HFFc6 (cell line): ENCODE data around the gene MINDY2. TPM values are rescaled to one million over a fixed set of nuclear protein-coding genes. Genes with fewer than 3 reads are reported as not detected.
"Not testable (repeated sequence)": the region's sequence is repeated elsewhere in the genome, so short reads cannot be mapped to it uniquely, and the experiment has no call there.

Source experiments
- DNase-seq: peaks from one replicate; pipeline ENCODE4 v3.0.0-alpha.2; 2018
- H3K27ac Mint-ChIP-seq: 2 replicates; pipeline ENCODE4 v1.8.0; 2020; ENCODE audit warnings: mild to moderate bottlenecking, mixed read lengths
- H3K27me3 Mint-ChIP-seq: 2 replicates; pipeline ENCODE4 v1.8.0; 2021; ENCODE audit warnings: mild to moderate bottlenecking, moderate library complexity, mixed read lengths; ENCODE audit not compliant: insufficient read depth
- H3K36me3 Mint-ChIP-seq: 2 replicates; pipeline ENCODE4 v1.8.0; 2021; ENCODE audit warnings: low read depth, mixed read lengths
- H3K4me1 Mint-ChIP-seq: 2 replicates; pipeline ENCODE4 v1.8.0; 2020; ENCODE audit warnings: low read depth, mixed read lengths
- H3K4me3 Mint-ChIP-seq: 2 replicates; pipeline ENCODE4 v1.8.0; 2020; ENCODE audit warnings: mild to moderate bottlenecking, moderate library complexity, mixed read lengths
- H3K9me3 Mint-ChIP-seq: 2 replicates; pipeline ENCODE4 v1.8.0; 2020; ENCODE audit warnings: mild to moderate bottlenecking, mixed read lengths
- CTCF ChIP-seq: fragments of 200-600 bp; sonication (generic); IDR thresholded peaks from 2 replicates; pipeline ENCODE4 v1.5.0; 2021; ENCODE audit warnings: antibody characterized with exemption, mild to moderate bottlenecking
- total RNA-seq, 6 experiments: library from RNA; stranded (reverse); fragmentation: NEBNext Ultra II Directional; extraction: Animal tissue kit (Norgen Biotek cat#: 25700); gene quantifications; 2 replicates in 1 of 6; 3 replicates in 5 of 6; pipeline ENCODE4 v1.2.3, GENCODE V29; 2021

The MINDY2 gene
- total RNA-seq, 6 experiments from 2014 or later = 27.9 to 35.7 (median 29.9) TPM

- Mint-ChIP-seq H3K27ac (no peak overlapping the region), H3K36me3 (no peaks in the 10 kb centered on the region), H3K4me1 (peaks cover 8% of the 10 kb centered on the region), H3K27me3 (no peaks in the 10 kb centered on the region), H3K9me3 (no peaks in the 10 kb centered on the region), H3K4me3 (no peak overlapping the region)
- peak; percentile 61 for TF ChIP-seq CTCF
- DNase-seq = no peak
These were observed 68.4 kb downstream of the MINDY2 start for GRCh38 chr15:58839485-58839884.

DNA sequence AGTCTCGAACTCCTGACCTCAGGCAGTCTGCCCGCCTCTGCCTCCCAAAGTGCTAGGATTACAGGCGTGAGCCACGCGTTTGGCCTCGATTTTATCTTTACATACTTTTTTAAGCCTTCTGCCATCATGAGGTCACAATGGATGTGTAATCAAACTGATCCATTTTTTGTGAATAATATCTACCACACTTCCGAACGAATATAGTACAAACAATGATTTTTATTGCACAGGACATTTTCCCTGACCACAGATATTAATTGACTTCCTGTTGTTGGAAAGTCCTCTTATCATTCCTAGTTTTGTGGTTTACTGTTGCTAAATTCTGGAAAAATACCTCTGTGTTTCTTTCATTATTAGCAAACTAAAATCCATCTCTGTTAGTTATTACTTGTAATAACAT is 68.9 kb downstream of the MINDY2 start:
- peaks cover 8% of the 10 kb centered on the region for H3K4me1 Mint-ChIP-seq
- no peaks in the 10 kb centered on the region for H3K27me3 Mint-ChIP-seq
- no peak for TF ChIP-seq CTCF
- no peaks in the 10 kb centered on the region for H3K36me3 Mint-ChIP-seq
- H3K27ac Mint-ChIP-seq = no peak overlapping the region
- no peaks in the 10 kb centered on the region for H3K9me3 Mint-ChIP-seq
- H3K4me3 Mint-ChIP-seq = no peak overlapping the region
- DNase-seq = peak; percentile 10

GRCh38 chr15:58842713-58843396 is 71.8 kb downstream of the MINDY2 start:
- Mint-ChIP-seq H3K27me3 (no peaks in the 10 kb centered on the region), H3K36me3 (peaks cover 11% of the 10 kb centered on the region)

DNA sequence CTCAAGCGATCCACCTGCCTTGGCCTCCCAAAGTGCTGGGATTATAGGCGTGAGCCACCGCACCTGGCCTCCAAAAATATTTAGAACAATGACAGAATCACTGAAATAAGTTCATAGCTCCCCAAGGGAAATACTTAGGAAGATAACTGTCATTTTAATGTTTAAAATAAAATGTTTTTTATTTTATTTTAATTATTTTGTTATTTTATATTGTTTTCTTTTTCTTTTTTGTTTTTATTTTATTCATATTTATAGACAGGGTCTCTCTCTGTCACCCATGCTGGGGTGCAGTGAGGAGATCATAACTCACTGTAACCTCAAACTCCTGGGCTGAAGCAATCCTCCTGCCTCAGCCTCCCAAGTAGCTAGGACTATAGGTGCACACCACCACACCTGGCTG is 80.1 kb downstream of the MINDY2 start:
- DNase-seq, H3K4me3 Mint-ChIP-seq, H3K27me3 Mint-ChIP-seq, H3K9me3 Mint-ChIP-seq, H3K27ac Mint-ChIP-seq: not testable (repeated sequence)
- Mint-ChIP-seq H3K36me3 (peaks cover 26% of the 10 kb centered on the region), H3K4me1 (peaks cover 11% of the 10 kb centered on the region)

More at GRCh38 chr15:58842713-58843396, 71.8 kb downstream of the MINDY2 start:
- H3K4me3 Mint-ChIP-seq = no peak overlapping the region
- no peak overlapping the region for H3K27ac Mint-ChIP-seq
- H3K9me3 Mint-ChIP-seq = no peaks in the 10 kb centered on the region
- no peak for DNase-seq
- H3K4me1 Mint-ChIP-seq = peaks cover 8% of the 10 kb centered on the region
- no peak for TF ChIP-seq CTCF

DNA sequence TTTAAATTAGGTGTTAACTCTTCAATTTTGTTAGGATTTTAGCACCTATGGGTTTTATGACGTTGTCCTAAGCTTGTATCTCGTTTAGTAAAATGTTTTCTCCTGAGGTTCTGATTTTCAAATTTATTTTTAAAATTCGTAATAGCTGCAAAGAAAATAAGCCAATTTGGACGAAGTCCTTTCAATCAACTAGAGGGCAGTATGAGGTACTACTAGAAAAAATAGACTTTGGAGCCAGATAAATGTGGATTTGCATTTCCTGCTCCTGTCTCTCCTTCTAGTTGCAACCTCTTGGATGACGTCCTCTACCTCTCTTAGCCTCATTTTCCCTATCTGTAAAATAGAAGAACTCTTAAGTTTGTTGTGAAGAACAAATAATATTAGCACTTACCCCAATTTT is 81.2 kb downstream of the MINDY2 start:
- Mint-ChIP-seq H3K27ac (no peak overlapping the region), H3K4me3 (no peak overlapping the region), H3K9me3 (no peaks in the 10 kb centered on the region), H3K36me3 (peaks cover 25% of the 10 kb centered on the region), H3K4me1 (peaks cover 16% of the 10 kb centered on the region), H3K27me3 (no peaks in the 10 kb centered on the region)
- peak; percentile 41 for TF ChIP-seq CTCF
- DNase-seq = no peak

GRCh38 chr15:58854593-58854992 is 83.5 kb downstream of the MINDY2 start:
- DNase-seq = no peak

More at GRCh38 chr15:58854593-58854992, 83.5 kb downstream of the MINDY2 start:
- Mint-ChIP-seq H3K27me3 (no peaks in the 10 kb centered on the region), H3K36me3 (peaks cover 12% of the 10 kb centered on the region), H3K27ac (no peak overlapping the region), H3K4me1 (peaks cover 16% of the 10 kb centered on the region), H3K4me3 (no peak overlapping the region), H3K9me3 (no peaks in the 10 kb centered on the region)
- TF ChIP-seq CTCF = no peak
